HS-27A (cell line): ENCODE results near the gene RAPGEF5.

Experiments
- DNase-seq: peaks from one replicate; pipeline ENCODE4 v3.0.0-alpha.2; 2012; ENCODE audit warnings: low read depth, missing footprints

The RAPGEF5 gene

GRCh38 chr7:22302951-22303423 is 54.0 kb downstream of the RAPGEF5 start:
- DNase-seq, result no peak

GRCh38 chr7:22302193-22302592 is 54.8 kb downstream of the RAPGEF5 start:
- no peak for DNase-seq

GRCh38 chr7:22301790-22302189 is 55.2 kb downstream of the RAPGEF5 start:
- DNase-seq, result no peak

GRCh38 chr7:22300839-22301238 is 56.1 kb downstream of the RAPGEF5 start:
- no peak for DNase-seq

GRCh38 chr7:22296916-22297315 is 60.0 kb downstream of the RAPGEF5 start:
- DNase-seq, result no peak

- DNase-seq, result no peak
These were observed 60.7 kb downstream of the RAPGEF5 start for GRCh38 chr7:22296265-22296566.

- no peak for DNase-seq
These were observed 61.3 kb downstream of the RAPGEF5 start for GRCh38 chr7:22295402-22296264.

- DNase-seq, result no peak
These were observed 64.4 kb downstream of the RAPGEF5 start for GRCh38 chr7:22292531-22292930.

- no peak for DNase-seq
These were observed 65.0 kb downstream of the RAPGEF5 start for GRCh38 chr7:22291977-22292376.

GRCh38 chr7:22288202-22288601 is 68.8 kb downstream of the RAPGEF5 start:
- no peak for DNase-seq

- DNase-seq, result no peak
These were observed 69.5 kb downstream of the RAPGEF5 start for GRCh38 chr7:22287412-22287811.

GRCh38 chr7:22286436-22286835 is 70.5 kb downstream of the RAPGEF5 start:
- DNase-seq, result no peak

- no peak for DNase-seq
These were observed 75.5 kb downstream of the RAPGEF5 start for GRCh38 chr7:22281481-22281880.

GRCh38 chr7:22280031-22280430 is 76.9 kb downstream of the RAPGEF5 start:
- no peak for DNase-seq

- no peak for DNase-seq
These were observed 78.3 kb downstream of the RAPGEF5 start for GRCh38 chr7:22278660-22279059.

- DNase-seq, result no peak
These were observed 79.6 kb downstream of the RAPGEF5 start for GRCh38 chr7:22277375-22277774.

- DNase-seq, result no peak
These were observed 81.3 kb downstream of the RAPGEF5 start for GRCh38 chr7:22275661-22276060.

GRCh38 chr7:22271311-22271710 is 85.6 kb downstream of the RAPGEF5 start:
- DNase-seq, result no peak

GRCh38 chr7:22270371-22270770 is 86.6 kb downstream of the RAPGEF5 start:
- DNase-seq, result no peak

- DNase-seq, result no peak
These were observed 87.0 kb downstream of the RAPGEF5 start for GRCh38 chr7:22269963-22270362.

GRCh38 chr7:22268884-22269421 is 88.0 kb downstream of the RAPGEF5 start:
- DNase-seq, result no peak

GRCh38 chr7:22267930-22268615 is 88.9 kb downstream of the RAPGEF5 start:
- DNase-seq, result no peak

GRCh38 chr7:22262538-22262937 is 94.4 kb downstream of the RAPGEF5 start:
- no peak for DNase-seq
